HG02943 (cell line): ENCODE data around the gene ACTRT2.

Source experiments
- ATAC-seq: cut with Tn5 transposase; IDR thresholded peaks from one replicate; pipeline ENCODE4 v1.9.1; 2021; ENCODE audit warnings: mild to moderate bottlenecking, low read depth, moderate library complexity; ENCODE audit not compliant: unreplicated experiment

The ACTRT2 gene

DNA sequence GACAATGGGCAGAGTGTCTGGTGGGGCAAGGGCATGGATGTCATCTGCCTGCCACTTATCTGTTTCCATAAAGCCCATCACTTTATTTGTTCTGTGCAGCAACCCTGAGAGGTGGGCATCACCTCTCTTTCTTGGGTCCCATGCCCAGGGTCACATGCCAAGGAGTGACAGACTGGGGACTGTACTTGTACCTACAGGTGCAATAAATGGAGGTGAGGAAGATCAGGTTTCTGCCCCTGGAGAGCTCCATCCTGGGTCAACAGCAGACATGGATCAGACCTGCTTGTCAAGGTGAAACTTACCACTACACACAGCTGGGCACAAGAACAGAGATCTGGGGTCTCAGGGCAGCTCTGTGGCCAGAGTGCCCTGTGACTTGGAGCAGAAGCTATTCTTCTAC lies 29.3 kb downstream of the ACTRT2 start:
- no peak for ATAC-seq

DNA sequence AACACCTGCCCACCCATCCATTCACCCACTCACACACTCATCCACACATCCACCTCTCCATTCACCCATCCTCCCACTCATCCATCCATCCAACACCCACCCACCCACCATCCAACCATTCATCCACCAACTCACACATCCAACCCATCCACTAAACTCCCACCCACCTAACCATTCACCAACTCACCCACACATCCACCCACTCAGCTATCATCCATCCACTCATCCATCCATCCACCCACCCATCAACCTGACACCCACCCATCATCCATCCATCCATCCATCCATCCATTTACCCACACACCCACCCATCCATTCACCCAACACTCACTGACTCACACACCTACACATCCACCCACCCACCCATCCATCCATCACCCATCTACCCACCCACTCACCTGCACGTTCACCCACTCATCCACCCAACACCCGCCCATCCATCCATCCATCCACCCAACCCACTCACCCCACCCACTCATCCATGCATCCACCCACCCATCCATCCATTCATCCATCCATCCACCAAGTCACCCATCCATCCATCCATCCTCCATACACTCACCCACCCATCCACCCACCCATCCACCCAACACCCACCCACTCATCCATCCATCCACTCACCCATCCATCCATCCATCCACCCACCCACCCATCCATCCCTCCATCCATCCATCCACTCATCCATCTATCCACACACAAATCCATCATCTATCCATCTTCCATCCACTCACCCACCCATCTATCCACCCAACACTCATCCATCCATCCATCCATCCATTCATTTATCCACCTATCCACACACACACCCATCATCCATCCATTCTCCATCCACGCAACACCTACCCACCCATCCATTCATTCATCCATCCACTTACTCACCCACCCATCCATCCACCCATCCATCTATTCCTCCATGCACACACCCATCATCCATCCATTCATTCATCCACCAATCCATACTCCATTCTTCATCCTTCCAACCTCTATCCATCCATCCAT lies 30.3 kb downstream of the ACTRT2 start:
- ATAC-seq = no peak

DNA sequence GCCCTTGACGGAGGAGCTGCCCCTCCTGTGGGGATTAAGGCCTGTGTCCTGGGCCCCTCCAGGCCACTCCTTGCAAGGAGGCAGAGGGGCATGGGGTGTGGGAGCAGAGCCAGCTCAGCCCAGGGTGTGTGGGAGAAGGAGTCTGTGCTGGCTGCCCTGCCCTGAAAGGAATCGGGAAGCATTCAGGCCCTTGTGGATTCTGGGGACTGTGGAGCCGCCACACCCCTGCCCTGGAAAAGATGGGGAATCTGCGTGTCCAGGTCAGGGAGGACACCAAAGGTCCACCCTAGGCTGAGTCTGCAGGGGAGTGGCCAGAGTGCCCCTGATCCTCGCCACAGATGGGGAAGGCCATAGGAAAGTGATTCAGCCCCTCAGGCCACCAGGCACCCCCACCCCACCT lies 31.2 kb downstream of the ACTRT2 start:
- ATAC-seq = no peak

DNA sequence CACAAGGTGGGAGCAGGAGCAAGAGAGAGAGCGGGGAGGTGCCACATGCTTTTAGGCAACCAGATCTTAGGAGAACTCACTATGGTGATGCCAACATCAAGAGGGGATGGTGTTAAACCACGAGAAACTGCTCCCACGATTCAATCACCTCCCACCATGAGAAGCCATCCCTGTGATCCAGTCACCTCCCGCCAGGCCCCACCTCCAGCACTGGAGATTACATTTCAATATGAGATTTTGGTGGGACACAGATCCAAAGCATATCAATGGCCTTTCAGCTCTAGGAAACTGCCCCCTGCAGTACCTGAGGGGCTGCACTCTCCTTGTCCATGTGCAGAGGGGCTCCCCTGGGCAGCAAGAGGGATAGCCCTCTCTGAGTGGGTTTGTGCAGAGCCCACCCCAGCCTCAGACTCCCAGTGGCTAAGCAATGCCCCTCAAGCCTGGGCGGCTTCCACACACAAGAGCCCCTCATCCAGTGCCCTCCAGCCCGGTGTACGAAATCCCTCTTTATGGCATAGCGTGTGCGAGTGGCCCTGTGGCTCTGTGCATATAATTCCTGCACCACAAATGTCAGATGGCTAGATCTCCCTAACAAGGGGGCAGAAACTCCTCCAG lies 32.2 kb downstream of the ACTRT2 start:
- ATAC-seq = no peak

DNA sequence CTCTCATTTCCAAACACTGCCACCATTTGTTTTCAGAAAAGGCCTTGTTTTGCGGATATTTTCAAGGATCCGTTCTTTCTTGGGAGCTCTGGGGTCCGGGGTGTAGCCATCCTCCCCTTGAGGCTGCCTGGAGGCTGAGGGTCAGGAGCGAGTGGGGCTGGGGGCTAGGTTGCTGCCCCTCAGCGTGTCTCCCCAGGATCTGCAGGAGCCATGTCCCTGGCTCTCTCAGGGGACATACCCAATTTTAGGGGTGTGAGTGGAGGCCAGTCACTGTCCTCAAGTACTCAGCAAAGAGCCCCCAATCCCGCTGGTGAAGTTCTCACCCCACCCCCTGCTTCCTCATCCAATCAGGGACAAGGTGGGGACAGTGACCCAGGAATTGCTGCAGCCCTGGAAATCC lies 32.7 kb downstream of the ACTRT2 start:
- no peak for ATAC-seq

GRCh38 chr1:3054474-3054873 lies 33.2 kb downstream of the ACTRT2 start:
- no peak for ATAC-seq

GRCh38 chr1:3055051-3055450 lies 33.8 kb downstream of the ACTRT2 start:
- ATAC-seq = no peak

DNA sequence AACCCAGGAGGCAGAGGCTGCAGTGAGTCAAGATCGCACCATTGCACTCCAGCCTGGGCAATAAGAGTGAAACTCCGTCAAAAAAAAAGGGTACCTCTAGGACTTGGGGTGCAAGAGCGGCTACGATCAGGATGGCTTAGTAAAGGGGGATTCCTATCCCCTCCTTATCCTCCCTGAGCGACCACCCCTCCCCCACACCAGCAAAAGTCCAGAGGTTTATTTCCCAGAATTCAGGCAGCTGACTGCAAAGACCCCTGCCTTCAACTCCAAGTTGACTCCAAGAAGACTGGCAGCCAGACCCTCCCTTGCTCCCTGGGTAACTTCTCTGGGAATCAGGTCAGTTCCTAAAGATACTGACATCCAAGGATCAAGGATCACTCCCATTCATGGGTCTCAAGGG lies 35.4 kb downstream of the ACTRT2 start:
- ATAC-seq = no peak

DNA sequence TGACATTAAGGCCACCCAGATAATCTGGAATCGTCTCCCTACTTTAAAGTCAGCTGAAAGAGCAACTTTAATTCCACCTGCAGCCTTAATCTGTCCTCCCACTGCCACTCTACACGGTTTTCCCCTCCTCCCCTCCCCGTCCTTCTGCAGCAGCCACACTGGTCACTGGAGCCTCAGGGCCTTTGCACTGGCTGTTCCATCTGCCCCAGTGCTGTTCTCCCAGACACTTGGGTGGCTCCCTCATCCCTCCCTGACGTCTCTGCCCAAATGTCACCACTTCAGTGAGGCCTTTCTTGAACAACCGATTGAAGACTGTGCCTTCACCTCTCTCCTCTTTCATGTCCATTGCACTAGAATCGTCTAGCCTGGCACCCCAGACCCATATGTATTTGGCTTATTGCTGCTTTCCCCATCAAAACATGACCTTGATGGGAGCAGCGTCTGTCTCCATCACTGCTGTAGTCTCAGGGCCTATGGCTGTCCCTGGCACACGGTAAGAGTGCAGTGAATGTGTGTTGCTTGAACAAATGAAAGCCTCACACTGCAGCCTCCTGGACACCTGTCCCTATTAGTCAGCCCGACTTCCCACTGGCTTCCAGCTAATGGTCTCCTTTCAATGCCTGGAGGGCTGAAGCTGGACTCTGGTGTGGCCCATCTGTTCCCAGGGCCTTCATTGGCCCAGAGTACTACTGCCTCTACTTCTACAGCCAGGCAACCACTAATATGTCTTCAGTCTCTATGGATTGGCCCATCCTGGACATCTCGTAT lies 37.2 kb downstream of the ACTRT2 start:
- no peak for ATAC-seq

DNA sequence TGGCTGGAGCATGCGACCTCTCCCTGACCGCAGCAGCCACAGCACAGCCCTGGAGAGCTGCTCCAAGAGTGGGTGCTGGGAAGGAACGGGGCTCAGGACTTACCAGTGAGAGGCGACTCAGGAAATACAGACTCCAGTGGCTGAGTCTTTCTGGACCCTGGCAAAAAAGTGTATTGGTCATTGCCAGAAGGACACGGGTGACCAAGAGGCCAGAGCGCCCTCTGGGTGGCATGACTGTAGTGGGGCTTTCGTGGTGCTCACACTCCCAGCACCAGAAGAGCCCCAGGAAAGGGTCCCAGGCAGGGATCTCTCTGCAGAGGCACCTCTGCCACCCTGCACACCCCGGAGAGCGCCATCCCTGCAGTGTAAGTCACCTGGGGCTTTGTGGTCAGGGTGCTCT lies 38.9 kb downstream of the ACTRT2 start:
- no peak for ATAC-seq

- ATAC-seq = no peak
Measured at GRCh38 chr1:3060601-3061551, 39.6 kb downstream of the ACTRT2 start.

DNA sequence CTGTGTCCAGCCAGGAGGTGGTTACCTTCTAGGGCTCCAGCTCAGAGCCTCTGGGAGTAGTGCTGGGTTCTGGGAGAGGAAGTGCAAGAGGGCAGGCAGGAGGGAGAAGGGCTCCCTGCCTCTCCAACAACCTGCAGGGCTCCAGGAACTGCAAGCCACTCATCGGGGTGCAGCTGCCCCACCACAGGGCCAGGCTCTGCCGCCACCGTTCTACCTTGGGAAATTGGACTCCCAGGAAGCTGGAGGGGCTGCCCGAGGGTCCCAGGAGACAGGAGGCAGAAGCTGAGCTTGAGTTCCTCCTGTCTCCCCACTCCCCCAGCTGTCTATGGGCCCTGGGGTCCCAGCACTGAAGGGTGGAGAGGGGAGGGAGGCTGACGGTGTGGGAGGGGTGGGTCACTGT lies 40.3 kb downstream of the ACTRT2 start:
- ATAC-seq = no peak

- no peak for ATAC-seq
Measured at GRCh38 chr1:3061981-3062615, 40.8 kb downstream of the ACTRT2 start.

GRCh38 chr1:3062616-3063378 lies 41.5 kb downstream of the ACTRT2 start:
- no peak for ATAC-seq

- ATAC-seq = no peak
Measured at GRCh38 chr1:3063379-3064295, 42.4 kb downstream of the ACTRT2 start.

DNA sequence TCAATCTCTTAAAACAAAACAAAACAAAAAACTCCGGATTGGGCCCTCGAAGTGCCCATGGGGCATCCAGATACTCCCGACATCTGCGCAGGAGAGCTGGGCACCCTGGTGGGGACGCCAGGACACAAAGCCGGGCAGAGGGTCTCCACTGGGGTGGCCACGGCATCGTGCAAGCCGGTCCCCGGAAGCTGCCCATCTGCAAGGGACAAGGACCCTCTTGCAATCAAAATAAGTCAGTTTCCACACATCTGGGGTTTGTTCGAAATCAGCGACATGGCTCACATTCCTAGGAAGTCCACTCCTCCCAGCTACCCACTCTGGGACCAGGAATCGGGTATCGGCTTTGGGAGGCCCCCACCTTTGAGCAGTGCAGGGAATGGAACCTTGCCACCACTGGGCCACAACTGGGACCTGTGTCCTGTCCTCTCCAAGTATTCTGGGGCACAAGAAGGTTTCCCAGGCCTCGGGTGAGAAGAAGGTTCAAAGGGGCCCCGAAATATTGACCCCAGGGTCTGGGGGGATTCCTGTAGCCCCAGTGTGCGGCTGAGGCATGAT lies 43.1 kb downstream of the ACTRT2 start:
- no peak for ATAC-seq

DNA sequence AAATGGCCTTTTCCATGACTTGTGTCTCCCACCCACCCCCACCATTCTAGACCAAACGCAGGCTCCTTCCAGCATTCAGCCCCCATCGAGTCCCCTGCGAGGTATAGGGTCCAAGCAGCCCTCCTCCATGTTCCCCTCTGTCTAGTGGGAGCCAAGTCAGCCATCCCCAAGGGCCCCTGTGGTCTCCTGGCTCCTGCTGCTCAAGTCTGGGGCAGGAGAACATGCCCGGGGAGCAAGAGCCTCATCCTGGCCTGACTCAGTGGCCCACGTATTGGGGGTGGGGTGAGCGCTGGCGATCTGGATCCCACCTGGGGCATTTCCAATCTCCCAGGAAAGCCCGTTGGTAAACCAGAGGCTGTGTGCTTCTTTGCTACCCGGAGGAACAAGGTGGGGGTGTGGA lies 43.6 kb downstream of the ACTRT2 start:
- ATAC-seq = no peak

- ATAC-seq = no peak
Measured at GRCh38 chr1:3065396-3065795, 44.1 kb downstream of the ACTRT2 start.
